Stimulated activated CD8-positive, alpha-beta memory T cell treated with anti-CD3 and anti-CD28 coated beads, Interleukin-15, amount 100 ng/mL, for 48 hours (primary cell): ENCODE results near the gene SPOCK1.

Source experiments
- DNase-seq, 2 donors: peaks; one replicate each; pipeline ENCODE4 v3.0.0-alpha.2; 2020; ENCODE audit warnings: low read depth in 2 of 2

The SPOCK1 gene

DNA sequence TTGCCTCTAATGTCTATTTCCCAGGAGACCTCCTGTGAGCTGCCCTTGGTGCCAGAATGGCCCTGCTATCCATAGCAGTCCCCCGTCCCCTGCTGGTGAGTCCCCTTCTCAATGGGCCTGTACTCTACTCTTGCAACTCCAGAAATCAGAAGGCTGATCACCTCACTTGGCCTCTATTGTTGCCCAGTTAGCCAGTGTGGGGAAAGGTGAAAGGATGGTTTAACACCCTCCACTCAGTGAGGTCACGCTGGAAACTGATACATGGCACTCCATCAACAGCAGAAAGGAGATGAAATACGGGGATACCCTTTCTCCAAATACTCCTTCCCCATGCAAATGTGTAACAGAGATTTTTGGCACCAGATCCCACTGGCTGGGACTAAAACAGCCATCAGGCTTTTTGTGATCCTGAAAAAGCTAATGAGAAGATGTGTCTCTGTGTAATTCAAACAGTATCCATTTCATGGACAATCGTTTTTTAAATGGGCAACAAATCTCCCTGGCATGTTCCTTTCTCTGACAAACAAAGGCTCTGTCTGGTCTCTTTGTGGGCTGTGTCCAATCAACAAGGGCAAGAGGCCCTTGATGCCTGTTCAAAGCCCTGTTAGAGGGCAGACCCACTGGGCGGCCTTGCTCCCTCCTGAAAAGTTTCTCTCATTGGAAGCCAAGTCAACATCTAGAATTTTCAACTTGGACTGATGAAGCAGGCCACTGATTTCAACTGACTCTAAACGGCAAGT, 343.7 kb downstream of the SPOCK1 start:
- DNase-seq: no peak

DNA sequence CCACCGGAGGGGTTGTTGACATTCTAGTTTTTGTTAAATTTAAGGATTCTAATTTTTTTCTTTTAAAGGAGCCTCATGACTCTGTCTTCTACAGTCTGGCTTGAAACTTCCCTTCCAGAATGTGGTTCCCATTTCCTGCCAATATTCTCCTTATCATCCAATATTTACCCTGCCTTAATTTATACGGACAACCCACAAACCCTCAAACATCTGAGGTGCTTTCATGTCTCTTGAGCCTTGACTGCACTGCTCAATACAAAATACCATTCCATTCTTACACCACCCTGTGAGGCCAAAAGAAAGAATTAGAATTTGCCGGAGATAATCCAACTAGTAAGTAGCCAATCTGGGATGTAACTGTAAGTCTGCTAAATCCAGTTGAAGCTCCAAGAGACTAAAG, 346.5 kb downstream of the SPOCK1 start:
- no peak for DNase-seq

DNA sequence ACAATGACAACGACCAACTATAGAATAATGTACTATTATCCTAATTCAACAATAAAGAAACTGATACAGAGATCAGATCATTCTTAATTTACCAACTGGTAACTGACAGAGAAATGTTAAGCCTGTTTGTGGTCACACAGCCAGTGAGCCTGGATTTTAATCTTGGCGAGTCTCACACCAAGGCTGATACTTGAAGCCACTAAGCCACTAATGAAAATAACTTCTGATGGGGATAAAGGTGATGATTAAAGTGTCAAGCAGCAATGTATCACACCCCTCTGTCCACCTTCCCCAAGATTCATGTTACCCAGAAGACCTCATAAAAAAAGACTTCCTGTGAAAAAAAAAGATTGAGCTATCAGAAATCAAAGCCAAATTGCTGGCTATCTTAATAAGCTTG, 350.5 kb downstream of the SPOCK1 start:
- no peak for DNase-seq

DNA sequence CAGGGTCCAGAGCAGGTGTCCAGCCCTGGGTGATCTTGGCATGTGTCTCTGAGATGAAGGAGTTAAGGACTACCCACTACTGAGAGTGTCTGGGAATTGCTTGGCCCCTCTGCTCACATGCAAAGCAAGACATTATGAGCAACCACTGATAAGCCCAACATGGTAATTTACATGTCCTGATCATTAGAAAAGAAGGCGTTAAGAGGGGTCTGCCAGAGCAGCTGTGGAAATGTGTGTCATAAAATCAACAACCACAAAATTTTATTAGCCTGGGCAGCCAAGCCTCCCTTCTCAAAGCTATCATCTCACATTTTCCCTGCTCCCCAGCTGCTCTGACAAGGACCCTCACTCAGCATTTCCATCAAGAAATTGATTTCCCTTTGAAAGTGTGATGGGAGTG, 351.0 kb downstream of the SPOCK1 start:
- no peak for DNase-seq

DNA sequence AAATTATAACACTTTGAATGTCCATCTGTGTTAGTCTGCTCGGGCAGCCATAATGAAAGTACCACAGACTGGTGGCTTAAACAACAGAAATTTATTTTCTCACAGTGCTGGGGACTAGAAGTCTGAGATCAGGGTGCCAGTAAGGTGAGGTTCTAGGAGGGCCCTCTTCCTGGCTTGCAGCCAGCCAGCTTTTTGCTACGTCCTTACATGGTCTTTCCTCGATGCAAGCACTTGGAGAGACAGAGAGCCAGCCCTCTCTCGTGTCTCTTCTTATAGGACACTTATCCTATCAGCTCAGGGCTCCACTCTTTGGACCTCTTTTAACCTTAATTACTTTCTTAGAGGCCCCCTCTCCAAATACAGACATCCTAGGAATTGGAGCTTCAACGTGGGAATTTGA, 351.8 kb downstream of the SPOCK1 start:
- no peak for DNase-seq

DNA sequence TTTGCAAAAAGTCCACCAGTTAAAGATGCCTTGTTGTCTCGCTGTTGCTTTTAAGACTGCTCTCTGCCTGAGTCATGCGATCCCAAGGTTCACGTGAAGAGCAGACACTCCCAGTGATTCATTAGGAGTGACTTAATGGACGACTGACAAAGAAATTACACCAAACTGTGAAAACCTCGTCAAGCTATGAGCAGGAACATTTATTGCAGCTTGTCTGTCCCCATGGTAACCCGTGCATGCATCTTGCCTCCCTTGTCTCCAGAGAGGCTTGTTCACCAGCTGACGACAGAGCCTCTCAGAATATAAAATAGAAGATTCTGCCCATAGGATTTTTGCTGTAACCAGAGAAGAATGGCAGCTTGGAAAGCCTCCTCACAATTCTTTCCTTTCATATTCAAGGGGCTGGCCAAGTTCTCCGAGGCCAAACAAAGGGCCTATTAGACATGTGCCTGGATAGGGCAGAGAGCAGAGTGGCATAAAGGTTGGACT, 352.7 kb downstream of the SPOCK1 start:
- DNase-seq: no peak

DNA sequence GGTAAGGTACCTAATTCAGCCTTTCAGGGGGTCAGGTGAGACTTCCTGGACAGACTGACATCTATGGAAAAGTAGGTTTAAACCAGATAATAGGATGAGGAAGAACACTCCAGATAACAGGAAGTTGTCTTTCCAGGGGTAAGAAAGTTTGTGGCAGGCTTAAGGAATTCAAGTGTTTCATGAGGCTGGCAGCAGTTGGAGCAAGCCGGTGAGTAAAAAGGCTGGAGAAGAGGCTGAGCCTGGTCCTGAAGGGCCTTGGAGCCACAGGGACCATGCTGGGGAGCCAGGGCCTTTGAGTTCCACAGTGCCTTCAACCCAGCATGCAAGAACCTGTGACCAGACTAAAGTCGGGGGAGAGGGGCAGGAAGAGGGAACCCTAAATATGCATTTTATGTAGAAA, 353.4 kb downstream of the SPOCK1 start:
- DNase-seq: no peak

DNA sequence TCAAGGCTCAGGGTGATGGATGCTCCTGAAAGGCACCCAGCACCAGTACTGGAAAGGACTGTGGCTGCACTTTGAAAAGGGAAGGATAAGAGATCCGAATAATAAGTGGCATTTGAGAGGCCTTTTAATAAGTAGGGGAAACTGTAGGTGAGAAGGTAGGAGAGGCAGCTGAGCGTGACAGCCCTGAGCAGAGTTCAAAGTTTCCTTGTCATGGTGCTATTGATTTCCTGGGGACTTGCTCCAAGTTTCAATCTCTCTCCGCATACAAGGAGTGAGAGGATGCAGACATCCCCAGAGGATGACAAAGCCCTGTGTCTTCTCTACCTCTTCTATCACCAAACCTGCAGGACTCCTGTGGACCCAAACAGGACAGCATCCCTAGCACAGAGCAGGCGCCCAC, 354.5 kb downstream of the SPOCK1 start:
- no peak for DNase-seq

DNA sequence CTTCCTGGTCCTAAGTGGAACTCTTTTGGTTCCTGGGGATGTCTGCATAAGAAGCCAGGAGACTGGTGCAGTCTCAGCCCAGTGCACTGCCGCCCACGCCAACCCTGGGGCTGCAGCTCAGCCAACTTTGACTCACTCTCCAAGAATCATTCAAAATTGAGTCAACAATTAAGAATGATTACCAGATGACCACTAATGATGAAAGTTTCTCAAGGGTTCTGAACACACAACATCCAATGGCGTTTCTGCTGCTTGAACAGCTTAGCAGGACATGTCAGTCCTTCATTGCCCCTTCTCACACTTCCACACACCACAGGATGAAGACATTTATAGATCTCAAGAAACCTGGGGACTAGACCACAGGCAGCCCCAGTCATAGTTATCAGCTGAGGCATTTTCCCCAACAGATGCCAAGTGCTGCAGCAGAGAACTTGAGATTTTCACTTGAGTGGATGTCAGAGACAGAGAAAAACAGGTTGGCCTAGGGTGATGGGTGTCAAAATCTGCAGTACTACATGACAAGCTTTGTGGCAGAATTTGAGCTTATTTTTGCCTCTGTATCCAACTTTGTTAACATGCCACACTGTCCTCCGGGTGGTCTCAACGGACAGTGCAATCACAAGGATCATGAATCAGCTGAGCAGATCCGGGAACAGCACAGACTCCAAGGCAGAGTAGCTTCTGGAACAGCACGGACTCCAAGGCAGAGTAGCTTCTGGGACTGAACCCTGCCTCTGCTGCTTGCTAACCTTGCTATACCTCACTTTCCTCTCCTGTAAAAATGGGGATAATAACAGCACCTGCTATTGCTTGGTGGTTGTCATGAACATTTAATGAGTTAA, 356.1 kb downstream of the SPOCK1 start:
- no peak for DNase-seq

DNA sequence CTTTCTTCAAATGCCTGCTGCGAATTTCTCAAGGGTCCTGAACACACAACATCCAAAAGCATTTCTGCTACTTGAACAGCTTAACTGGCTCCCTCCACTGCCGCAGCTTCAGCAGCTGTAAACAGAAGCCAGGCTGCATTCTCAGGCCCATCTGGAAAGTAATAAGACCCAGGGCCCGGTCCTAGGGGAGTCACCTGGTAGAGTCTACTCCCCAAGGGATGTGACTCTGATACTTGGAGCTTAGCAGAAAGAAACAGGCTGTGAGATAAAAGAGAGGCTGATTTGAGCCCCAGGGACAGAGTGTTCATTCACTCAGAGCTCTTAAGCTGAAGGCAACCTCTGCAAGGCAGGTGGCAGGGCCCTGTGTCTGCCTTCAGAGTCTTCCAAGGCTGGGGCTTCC, 356.8 kb downstream of the SPOCK1 start:
- no peak for DNase-seq

DNA sequence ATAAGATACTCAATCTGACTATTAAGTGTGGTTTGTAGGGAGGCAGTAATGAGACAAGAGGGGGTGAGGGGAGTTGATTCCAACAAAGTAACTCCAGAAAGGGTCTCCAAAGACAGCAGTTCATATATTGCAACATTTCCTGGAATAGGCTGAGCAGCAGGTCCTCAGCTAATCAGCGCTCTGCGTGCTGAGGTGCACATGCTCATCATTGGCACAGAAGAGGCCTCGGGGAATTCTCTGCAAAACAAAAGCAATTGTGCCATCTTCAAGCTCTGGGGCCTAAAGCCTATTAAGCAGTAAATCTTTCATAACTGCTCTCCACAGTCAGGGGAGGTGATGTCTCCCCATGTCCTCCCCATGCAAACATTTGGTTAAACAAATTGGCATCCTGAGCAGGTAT, 357.3 kb downstream of the SPOCK1 start:
- no peak for DNase-seq

DNA sequence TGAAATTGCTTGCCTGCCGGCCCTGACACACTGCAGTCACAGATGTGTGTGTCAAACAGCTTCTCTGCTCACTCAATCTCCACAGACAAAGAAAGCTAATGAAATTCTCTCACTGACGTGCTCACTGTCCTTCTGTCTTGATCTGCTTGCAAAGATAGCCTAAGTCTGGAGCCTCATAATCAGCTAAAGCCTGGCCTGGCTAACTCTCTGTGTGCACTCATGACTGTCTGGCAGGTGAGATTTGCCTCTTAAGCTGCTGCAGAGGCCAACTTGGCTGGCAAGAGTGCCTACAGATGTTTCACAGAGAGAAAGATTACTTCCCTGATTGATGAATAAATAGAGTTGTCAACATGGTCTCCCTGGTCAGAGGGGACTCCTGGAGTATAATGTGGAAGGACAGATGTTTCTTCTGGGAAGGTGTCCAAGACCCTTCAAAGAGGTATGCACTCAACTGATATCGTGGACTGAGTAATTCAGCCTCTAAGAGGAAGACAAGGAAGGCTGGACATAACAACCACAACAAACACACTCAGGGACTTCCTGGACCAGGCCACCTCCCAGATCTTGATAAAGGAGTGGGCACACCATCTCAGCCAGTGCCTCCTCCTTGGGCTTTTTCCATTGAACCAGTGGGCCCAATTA, 362.0 kb downstream of the SPOCK1 start:
- DNase-seq: no peak

DNA sequence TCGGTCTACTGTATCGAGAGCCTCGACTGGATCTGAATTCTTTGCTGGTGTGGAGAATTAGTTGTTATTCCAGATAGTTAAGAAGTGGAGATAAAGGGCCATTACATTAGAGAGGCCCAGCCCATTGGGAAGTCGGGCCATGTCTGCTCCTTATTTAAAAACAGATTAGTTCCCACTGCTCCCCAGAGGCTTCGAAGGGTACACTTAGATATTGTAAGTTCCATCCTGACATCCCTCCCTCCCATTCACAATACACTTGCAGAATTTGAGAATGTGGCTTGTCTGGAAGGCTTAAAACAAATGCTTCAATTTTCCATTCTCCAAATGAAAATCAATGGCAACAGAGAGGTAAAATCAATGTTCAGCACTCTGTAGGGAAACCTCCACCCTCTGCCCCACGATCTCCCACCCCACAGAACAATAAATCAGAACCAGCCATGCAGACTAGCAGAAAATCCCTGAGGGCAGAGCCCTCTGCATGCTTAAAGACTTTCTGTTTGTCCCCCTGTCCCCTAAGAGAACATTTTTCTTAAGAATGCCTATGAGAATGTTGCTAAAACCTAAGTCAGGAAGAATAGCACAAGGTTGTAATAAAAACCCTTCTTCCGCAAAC, 364.1 kb downstream of the SPOCK1 start:
- no peak for DNase-seq

DNA sequence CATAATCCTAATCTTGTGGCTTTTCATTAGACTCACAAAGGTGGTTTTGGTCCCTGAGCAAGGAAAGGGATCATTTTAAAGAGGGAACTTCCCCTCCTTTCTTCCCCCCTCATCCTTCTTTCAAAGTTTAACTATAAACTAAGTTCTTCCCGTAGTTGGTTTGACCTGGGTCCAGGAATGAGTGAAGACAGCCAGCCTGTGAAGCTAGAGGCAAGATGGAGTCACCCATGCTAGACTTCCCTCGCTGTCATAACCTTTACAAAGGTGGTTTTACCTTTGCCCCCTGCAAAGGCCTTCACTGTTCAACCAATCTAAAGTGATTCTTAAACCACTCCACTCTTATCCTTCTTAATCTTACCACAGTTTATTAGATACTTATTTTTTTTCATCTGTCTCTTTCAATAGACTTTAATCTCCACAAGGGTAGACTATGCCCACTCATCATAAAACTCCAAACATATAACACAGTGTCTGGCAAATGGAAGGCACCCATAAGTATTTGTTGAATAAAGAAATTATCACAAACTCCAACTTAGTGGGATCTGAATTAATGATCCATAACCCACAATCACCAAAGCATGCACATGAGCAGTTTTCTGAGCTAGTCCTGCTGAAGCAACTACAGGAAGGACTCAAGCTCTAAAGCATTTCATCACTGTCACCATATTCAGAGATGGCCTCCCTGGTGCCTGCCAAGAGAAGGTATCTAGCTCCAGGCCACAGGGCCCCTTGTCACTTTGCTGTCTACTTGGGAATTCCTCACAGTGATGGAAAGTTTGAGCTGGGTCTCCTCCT, 369.0 kb downstream of the SPOCK1 start:
- DNase-seq: no peak

DNA sequence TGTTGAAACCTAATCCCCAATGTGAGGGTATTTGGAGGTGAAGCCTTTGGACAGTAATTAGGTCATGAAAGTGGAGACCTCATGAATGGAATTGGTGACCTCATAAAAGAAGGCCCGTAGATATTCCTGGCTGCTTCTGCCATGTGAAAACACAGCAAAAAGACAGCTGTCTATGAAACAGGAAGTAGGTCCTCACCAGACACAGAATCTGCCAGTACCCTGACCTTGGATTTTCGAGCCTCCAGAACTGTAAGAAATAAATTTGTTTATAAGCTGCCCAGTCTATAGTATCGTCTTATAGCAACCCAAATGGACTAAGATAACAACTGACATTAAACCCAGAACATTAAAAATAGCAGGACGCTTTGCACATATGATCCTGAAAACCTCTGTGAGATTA, 371.1 kb downstream of the SPOCK1 start:
- no peak for DNase-seq

DNA sequence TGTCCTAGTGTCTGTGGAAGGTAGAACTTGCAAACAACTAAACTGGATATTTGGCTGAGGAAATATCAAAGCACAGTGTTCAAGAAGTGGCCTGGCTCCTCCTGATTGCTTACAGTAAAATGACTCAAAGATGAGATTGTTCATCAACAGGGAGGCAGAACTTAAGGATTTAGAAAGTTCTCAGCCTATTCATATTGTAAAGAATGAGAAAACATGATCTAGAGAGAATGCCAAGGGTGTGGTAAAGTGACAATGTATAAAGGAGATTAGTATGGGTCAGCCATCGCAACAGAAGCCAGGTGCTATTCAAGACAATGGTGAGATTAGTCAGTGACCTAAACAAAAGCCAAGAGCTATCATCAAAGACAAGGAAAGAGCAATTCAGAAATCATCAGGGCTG, 372.3 kb downstream of the SPOCK1 start:
- DNase-seq: no peak

DNA sequence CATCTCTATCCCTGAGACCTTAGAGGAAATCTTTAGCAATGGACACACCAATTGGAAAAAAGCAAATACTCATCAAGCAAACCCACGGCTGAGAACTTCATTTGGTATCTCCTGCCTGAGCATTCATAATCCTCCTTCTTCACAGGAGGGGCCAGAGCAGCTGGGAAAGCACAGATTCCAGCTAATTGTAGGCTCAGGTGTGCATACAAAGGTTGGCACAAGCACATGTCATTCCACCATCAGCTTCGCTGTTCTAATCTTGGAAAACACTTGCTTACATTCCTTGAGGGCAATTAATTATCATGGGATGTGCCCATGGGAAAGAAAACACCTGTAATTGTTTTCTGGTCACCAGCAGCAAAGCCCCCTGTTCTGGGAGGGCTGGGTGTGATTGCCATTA, 376.6 kb downstream of the SPOCK1 start:
- DNase-seq: no peak

DNA sequence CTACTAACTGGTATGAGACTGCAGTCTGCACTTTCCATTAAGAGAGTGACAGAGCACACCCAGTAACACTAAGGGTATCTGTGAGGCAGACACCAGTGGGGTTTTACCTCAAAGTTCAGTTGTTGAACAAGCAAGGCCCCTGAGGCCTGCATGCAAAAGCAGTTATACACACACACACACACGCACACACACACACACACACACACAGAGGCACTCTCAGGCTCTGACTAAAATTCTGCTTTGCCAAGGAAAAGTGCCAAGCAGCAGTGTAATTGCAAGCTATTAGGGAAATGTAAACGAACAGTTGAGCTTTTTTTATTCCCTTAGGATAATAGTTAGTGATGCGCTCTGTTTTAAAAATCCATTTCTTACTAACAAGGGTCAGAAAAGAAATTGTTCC, 377.1 kb downstream of the SPOCK1 start:
- no peak for DNase-seq

DNA sequence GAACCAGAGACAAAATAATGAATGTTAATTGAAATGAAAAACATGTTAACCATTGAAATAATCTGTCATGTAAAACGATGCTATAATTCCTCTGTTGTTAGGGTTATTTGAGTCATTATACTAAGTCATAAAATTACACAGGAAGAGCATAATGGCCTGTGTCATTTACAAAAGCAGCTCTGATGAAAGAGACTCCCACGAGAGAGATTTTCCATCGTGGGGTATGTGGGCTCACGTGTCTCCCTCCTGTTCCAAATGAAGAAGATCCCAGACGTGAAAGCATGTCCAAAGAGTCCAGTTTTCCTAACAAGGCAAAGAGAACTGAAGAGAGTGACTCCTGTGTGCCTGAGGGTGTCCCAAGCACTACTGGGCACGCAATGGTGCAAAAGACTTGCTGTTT, 379.8 kb downstream of the SPOCK1 start:
- DNase-seq: no peak

DNA sequence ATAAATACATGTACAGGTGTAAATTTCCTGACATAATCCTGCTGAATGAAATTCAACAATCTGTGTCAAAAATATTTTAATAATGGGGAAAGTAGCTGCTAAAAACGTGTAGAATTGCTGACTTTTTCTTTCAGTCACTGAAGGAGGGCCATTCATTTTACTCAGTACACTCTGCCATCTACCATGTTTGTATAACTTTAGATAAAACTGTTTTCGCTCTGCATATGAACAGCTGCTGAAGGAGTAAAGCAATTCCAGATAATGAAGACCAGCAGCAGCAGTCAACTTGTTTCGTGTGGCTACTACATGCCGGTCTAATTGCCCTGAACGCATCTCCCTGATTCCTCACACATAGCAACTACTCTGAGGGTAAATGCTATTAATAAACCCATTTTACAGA, 380.5 kb downstream of the SPOCK1 start:
- no peak for DNase-seq

DNA sequence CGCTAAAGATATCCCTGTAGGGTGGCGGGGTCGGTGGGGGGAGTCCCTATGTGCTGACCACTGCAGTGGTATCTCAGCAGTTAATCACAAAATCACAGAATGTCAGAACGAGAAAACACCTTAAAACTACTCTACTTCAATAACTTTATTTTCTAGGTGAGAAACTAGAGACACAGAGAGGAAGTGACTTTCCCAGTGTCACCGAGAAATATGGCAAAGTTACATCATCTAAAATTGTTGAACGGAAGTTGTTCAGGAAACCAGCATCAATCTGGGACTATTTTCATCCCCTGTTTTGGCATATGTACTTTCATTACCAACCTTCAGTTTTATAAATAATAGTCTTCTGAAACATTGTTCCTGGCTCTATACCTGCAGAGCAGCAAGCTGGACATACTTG, 384.0 kb downstream of the SPOCK1 start:
- no peak for DNase-seq

DNA sequence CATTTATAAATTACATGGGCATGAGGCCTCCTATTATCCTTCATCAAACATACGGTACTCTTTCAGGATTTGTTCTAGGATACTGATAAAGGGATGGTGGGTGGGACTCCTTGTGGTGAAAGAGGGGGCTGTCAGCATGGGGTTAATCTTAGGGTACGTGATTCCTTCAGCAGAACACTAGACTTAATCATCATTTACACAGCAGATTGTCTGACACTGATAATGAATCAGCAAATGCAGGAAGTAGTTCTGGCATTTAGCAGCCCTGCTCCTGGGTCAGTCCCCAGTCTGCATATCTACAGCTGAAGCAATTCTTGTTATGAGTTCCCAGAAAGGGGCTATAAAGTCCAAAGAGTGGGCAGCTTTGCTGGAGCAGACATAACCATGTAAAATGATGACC, 384.6 kb downstream of the SPOCK1 start:
- no peak for DNase-seq
